ENCODE results near the gene MRPS10.

GRCh38 chr6:42162812-42163211, 54.8 kb downstream of the MRPS10 start:
- TF ChIP-seq CTCF (IDR thresholded peaks at IDR 0.05; ENCODE audit: low read depth, low read length) = no peak
- TF ChIP-seq EZH2phosphoT487 (IDR thresholded peaks at IDR 0.05; ENCODE audit: low read depth) = no peak
